IgD-negative memory B cell (primary cell): Measurements from ENCODE around the gene TMEM272. TPM values are rescaled to one million over a fixed set of nuclear protein-coding genes. Genes with fewer than 3 reads are reported as not detected.

Source experiments
- H3K27ac Mint-ChIP-seq, 3 donors: one replicate each; pipeline ENCODE4 v1.8.0; 2020 to 2022; ENCODE audit warnings: mild to moderate bottlenecking in 3 of 3, mixed read lengths in 3 of 3, moderate library complexity in 1 of 3
- H3K27me3 Mint-ChIP-seq: one replicate; pipeline ENCODE4 v1.8.0; 2021; ENCODE audit warnings: mixed read lengths
- H3K36me3 Mint-ChIP-seq: one replicate; pipeline ENCODE4 v1.8.0; 2020; ENCODE audit warnings: mild to moderate bottlenecking, mixed read lengths
- H3K4me1 Mint-ChIP-seq, 3 donors: one replicate each; pipeline ENCODE4 v1.8.0; 2020 to 2022; ENCODE audit warnings: mixed read lengths in 3 of 3, mild to moderate bottlenecking in 1 of 3
- H3K4me3 Mint-ChIP-seq, 4 donors: one replicate each; pipeline ENCODE4 v1.8.0; 2020 to 2022; ENCODE audit warnings: mild to moderate bottlenecking in 4 of 4, mixed read lengths in 4 of 4, moderate library complexity in 3 of 4
- H3K9me3 Mint-ChIP-seq, 3 donors: one replicate each; pipeline ENCODE4 v1.8.0; 2020 to 2021; ENCODE audit warnings: mixed read lengths in 3 of 3, mild to moderate bottlenecking in 1 of 3
- polyA plus RNA-seq: library from polyadenylated mRNA; unstranded; fragments of 300-500 nt; fragmentation: Illumina TruSeq; gene quantifications from one replicate; pipeline ENCODE4 v1.2.3, GENCODE V29; 2021

TMEM272 gene, protein sequence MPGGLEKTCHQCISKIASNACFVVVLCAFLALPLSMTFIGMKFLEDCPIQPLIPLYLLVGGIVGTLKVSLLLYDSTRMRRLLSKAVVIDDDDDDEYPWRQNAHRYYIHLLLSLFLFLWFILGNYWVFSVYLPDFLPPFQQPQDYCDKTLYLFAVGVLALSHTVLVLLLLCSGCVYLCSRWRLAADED
- polyA plus RNA-seq, result not detected

DNA sequence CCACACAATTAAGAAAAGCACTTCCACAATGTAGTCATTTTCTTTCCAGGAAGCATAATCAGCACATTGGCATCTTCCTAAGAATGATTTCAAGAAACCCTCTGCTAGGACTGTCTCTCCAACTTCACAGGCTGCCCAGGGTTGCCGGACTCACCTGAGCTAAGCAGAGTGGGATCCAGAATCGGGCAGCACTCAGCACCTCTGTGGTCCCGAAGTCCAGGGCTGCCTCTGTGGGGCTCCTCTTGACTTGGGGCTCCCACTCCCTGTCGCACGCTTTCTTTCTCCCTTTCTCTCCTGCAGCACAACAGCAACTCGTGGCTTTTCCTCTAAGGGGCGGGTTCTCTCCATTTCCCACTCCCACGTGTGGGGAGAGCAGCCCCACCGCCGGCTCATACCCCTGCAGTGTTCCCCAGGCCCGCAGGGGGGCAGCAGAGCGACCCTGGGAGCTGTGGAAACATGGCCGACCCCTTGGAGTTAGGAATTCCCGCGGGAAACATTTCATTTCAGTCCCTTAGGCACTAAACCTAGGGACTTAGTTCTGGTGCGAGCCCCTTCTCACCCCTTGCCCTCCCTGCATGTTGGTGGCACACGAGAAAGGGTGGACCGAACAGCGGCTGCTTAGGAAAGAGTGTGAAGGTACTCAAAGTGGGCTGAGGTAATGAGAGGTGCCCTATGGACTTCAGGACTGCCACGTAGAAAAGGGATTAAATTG is at the start of gene TMEM272:
Gene TMEM272 (minus strand): TSS at position 316 of the 712 bp plus-strand sequence. CDS start 6,647 bp downstream, outside the sequence.
- H3K4me3 Mint-ChIP-seq, result peak within 1 kb of the TSS in 1 of 4 donors; percentile 58
- peaks cover 9% of the 10 kb centered on the region for H3K27me3 Mint-ChIP-seq
- H3K27ac Mint-ChIP-seq, result no peak within 1 kb of the TSS
- no peaks in the 10 kb centered on the region for H3K9me3 Mint-ChIP-seq
- no peaks in the 10 kb centered on the region for H3K36me3 Mint-ChIP-seq
- peaks cover 0 to 4% (median 3%) of the 10 kb centered on the region in 3 donors for H3K4me1 Mint-ChIP-seq

DNA sequence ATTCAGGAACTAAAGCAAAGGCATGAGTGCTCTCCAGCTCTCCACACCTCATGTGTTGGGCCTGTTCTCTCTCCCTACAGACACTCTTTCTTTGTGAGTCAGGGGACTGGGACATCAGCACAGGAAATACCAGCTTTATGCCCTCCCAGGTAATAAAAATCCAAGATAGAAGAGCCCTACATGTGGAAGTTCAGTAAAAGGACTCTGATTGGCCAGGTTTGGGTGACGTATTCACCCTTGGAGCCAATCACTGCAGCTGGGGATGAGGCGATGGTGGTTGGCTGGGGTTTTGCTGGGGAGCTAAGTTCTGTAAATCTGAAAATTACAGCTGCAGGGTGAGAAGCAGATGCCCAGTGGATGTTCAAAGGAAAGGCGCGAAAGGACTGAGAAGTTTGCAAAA is 49.3 kb upstream of the TMEM272 start:
- Mint-ChIP-seq H3K4me3 (no peak overlapping the region), H3K27me3 (peaks cover 23% of the 10 kb centered on the region), H3K9me3 (no peaks in the 10 kb centered on the region), H3K36me3 (peaks cover 4% of the 10 kb centered on the region), H3K4me1 (no peaks in the 10 kb centered on the region), H3K27ac (peak overlapping the region in 1 of 3 donors; percentile 52)

DNA sequence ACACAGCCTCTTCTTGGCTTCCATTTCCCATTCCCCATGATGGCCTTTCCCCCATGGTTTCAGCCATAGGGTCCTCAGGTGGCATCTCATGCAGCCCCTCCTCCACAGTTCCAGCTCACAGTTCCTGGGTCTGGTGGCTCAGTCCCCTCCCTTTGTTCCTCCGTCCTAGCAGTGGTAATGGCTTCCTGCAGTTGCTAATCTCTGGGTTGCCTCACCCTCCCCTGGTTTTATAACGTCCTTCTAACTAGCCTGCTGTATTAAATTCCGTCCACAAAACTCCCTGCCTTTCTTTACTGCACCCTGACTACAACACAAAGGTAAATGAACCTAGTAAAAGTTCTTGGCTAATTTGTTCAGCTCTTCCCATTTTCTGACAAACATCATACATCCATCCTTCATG is 47.7 kb upstream of the TMEM272 start:
- H3K27me3 Mint-ChIP-seq, result peaks cover 23% of the 10 kb centered on the region
- H3K9me3 Mint-ChIP-seq, result no peaks in the 10 kb centered on the region
- no peak overlapping the region for H3K4me3 Mint-ChIP-seq
- no peaks in the 10 kb centered on the region for H3K4me1 Mint-ChIP-seq
- peak overlapping the region in 1 of 3 donors; percentile 33 for H3K27ac Mint-ChIP-seq
- peaks cover 5% of the 10 kb centered on the region for H3K36me3 Mint-ChIP-seq

DNA sequence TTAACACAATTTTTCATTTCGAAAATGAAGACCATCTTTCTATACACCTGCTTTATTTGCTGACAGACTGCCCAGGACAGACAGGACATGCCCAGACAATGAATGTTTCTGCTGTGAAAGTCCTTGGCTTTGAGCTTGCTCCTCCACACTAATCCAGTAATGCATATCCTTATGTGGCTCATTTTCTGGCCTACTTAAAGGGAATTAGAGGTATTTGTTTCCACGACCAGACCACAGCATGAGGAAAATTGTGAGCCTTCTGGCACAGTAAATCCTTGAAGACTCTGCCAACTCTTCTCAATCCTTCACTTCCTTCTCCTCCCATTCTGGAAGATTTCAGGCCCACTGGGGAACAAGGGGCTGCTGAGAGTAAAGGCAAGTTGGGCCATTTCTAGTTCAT is 42.5 kb upstream of the TMEM272 start:
- Mint-ChIP-seq H3K36me3 (peaks cover 5% of the 10 kb centered on the region), H3K9me3 (peaks cover 0 to 10% (median 3%) of the 10 kb centered on the region in 3 donors)

DNA sequence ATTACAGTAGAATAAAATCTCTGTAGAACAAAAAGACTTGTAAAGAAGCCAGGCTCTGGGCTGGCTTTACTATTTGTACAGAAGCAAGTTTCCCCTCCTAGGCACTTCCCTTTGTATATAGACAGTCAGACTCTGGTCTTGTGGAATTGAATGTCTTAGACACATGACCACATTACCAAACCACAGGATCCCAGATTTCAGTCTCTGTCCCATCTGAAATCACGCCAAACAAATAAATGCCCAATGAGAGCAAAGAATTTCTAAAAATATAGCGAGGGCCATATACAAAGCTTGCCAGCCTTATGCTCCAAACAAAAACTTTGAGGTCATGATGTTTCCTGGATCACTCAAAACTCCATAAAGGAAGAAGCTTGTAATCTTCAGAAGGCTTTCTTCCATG is 40.7 kb upstream of the TMEM272 start:
- no peak overlapping the region for H3K27ac Mint-ChIP-seq
- H3K4me3 Mint-ChIP-seq, result no peak overlapping the region
- peaks cover 5% of the 10 kb centered on the region for H3K36me3 Mint-ChIP-seq
- peaks cover 7 to 14% (median 14%) of the 10 kb centered on the region in 3 donors for H3K9me3 Mint-ChIP-seq
- H3K4me1 Mint-ChIP-seq, result no peaks in the 10 kb centered on the region
- peaks cover 9% of the 10 kb centered on the region for H3K27me3 Mint-ChIP-seq

More for the DNA sequence above, 42.5 kb upstream of the TMEM272 start:
- H3K27ac Mint-ChIP-seq, result no peak overlapping the region
- no peak overlapping the region for H3K4me3 Mint-ChIP-seq
- no peaks in the 10 kb centered on the region for H3K4me1 Mint-ChIP-seq
- peaks cover 16% of the 10 kb centered on the region for H3K27me3 Mint-ChIP-seq

DNA sequence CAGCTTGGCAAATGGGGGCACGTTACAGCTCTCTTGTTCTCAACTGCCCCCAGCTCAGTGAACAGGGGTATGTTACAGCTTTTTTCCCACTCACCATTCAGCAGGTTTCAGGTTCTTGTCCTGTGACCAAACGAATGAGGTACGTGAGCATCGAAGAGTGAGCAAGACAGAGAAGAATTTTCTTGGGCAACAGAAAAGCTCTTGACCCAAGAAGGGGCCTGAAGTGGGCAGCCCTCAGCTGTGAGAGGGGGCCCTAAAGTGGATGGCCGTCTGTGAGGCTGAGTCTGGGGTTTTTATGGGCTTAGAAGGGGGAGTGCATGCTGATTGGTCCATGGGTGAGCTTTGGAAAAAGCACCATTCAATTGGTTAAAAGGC is 38.2 kb upstream of the TMEM272 start:
- no peaks in the 10 kb centered on the region for H3K4me1 Mint-ChIP-seq
- peaks cover 4% of the 10 kb centered on the region for H3K27me3 Mint-ChIP-seq
- no peaks in the 10 kb centered on the region for H3K36me3 Mint-ChIP-seq
- H3K27ac Mint-ChIP-seq, result no peak overlapping the region
- H3K9me3 Mint-ChIP-seq, result peaks cover 7 to 14% (median 14%) of the 10 kb centered on the region in 3 donors
- no peak overlapping the region for H3K4me3 Mint-ChIP-seq

DNA sequence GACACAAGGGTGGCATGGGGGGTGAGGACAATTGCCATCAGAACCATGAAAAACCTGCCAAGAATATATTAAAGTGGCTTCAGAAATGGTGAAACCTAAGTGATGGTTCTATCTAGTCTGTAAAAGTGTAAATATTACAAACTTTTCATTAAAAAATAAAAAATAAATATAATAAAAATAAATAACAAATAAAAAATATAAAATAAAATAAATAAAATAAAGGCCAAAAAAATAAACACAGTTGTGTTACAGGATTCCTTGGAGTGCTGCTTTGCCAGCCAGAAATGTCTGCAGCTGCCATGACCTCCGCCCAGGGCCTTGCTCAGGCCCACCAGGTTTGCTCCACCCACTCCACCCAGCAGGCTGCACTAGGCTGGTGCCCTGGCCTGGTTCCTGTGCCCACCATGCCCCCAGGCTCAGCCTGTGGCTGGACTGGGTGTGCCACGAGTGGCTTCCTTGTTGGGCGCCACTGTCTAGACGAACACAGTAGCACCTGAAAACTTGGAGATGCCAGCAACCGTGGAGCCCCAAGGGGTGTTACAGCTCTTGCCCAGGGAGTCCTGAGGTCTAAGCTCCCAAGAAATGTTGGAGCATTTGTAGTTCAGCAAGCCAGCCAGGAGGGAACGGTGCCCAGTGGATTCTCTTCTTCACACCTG is 37.7 kb upstream of the TMEM272 start:
- Mint-ChIP-seq H3K27me3 (peaks cover 4% of the 10 kb centered on the region), H3K36me3 (no peaks in the 10 kb centered on the region), H3K9me3 (peaks cover 7 to 14% (median 14%) of the 10 kb centered on the region in 3 donors), H3K4me1 (no peaks in the 10 kb centered on the region), H3K27ac (no peak overlapping the region), H3K4me3 (no peak overlapping the region)

DNA sequence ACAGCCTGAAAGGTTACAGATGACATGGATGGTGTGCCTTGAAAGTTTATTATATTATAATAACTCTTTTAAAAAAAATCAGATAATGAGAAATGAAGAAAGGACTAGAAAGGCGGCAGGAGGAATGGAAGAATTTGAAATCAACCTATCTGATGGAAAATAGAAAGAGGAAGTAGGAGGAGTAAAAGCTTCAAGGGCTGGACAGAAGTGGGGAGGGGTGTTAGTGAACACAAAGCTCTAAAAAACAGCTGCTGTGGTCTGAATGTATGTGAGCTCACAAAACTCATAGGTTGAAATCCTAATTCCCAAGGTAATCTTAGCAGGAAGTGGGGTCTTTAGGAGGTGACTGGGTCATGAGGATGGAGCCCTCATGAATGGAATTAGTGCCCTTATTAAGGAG is 36.3 kb upstream of the TMEM272 start:
- Mint-ChIP-seq H3K27ac (peak overlapping the region in 1 of 3 donors; percentile 40), H3K36me3 (no peaks in the 10 kb centered on the region), H3K9me3 (peaks cover 7 to 14% (median 14%) of the 10 kb centered on the region in 3 donors), H3K4me3 (no peak overlapping the region), H3K4me1 (no peaks in the 10 kb centered on the region), H3K27me3 (peaks cover 8% of the 10 kb centered on the region)

DNA sequence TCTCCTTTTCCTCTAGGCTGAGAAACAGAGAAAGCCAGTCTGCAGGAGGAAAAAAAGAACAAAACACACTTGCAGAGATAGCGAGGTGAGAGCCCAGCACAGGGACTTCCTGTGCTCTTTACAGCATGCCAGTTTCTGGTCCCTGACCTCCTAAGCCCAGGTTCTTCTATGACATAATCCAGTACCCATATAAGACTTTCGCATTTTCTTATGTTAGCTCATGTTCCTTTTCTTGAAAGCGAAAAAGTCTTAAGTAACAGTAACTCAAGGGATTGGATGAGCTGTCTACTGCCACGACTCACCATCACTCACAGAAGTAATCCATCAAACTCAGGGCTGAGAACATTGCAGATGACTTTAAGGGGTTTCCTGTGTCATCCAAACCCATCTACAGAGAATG is 34.2 kb upstream of the TMEM272 start:
- Mint-ChIP-seq H3K9me3 (peaks cover 7 to 14% (median 8%) of the 10 kb centered on the region in 3 donors), H3K36me3 (no peaks in the 10 kb centered on the region), H3K4me1 (no peaks in the 10 kb centered on the region), H3K4me3 (no peak overlapping the region), H3K27ac (no peak overlapping the region), H3K27me3 (peaks cover 13% of the 10 kb centered on the region)

DNA sequence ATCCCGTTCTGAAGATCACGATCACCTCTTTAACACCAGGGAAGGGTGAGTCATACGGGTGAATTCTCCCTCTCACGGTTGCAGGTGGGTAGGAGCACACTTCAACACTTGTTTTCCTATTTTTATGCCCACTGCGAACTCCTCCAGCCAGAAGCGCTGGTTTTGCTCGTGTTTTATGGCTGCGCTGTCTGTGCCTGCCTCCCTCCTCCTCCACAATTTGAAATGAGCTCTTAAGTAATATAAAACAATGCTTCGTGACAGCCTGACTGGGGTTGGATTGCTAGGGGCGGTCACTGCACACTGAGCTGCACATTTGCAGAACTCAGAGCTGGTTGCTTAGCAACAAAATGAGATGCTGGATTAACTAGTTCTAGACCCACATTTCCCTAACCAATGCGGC is 29.7 kb upstream of the TMEM272 start:
- Mint-ChIP-seq H3K4me3 (no peak overlapping the region), H3K27ac (no peak overlapping the region), H3K9me3 (no peaks in the 10 kb centered on the region), H3K4me1 (peaks cover 0 to 2% (median 0%) of the 10 kb centered on the region in 3 donors), H3K27me3 (peaks cover 15% of the 10 kb centered on the region), H3K36me3 (no peaks in the 10 kb centered on the region)

DNA sequence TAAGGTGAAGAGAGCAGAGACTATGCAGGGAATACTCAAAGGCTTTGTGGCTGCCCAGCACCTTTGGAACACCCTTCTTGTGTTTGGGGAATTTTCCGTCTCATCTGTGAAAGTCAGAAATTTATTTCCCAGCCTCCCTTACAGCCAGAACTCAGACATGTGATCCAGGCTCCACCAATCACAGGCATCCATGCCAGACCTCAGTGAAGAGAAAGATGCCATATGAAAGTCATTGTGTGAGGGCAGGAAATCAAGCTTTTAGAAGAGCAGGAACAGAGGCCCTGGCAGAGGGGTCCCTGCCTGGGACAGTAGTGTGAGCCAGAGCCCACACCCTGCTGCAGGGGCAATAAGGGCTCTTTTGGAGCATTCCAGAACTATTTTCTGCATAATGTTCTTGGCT is 28.9 kb upstream of the TMEM272 start:
- H3K27me3 Mint-ChIP-seq, result peaks cover 16% of the 10 kb centered on the region
- H3K9me3 Mint-ChIP-seq, result no peaks in the 10 kb centered on the region
- no peak overlapping the region for H3K4me3 Mint-ChIP-seq
- no peaks in the 10 kb centered on the region for H3K36me3 Mint-ChIP-seq
- peaks cover 0 to 2% (median 0%) of the 10 kb centered on the region in 3 donors for H3K4me1 Mint-ChIP-seq
- no peak overlapping the region for H3K27ac Mint-ChIP-seq

DNA sequence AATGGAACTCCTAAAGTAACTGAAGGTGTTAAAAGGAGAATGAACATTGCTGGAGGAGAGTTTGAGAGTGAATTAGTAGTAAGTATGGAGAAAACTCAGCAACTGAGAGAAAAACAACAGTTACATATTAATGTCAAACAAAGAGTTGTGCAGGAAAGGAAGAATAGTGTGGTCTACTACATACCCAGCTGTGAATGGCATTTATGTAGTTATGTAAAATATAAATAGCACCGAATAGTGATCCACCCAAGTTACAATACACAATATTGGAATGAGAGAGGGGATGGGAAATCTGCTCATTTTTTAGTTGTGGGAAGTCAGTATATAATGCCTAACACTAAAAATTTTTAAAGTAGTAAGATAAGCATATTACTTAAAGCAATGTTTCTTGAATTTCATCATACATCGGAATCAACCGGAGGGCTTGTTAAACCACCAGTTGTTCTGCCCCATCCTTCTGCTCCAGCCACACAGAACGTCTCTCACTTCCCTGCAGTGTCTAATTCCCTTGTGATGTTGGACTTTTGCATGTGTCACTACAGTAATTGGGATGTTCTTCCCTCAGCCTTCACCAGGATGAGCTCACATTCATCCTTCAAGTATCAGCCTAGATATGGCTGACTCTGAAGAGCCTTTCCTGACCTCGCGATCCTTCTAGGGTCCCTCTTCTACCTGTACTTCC is 28.3 kb upstream of the TMEM272 start:
- Mint-ChIP-seq H3K4me1 (peaks cover 0 to 2% (median 0%) of the 10 kb centered on the region in 3 donors), H3K27me3 (peaks cover 15% of the 10 kb centered on the region), H3K4me3 (no peak overlapping the region), H3K36me3 (no peaks in the 10 kb centered on the region), H3K9me3 (no peaks in the 10 kb centered on the region), H3K27ac (no peak overlapping the region)

DNA sequence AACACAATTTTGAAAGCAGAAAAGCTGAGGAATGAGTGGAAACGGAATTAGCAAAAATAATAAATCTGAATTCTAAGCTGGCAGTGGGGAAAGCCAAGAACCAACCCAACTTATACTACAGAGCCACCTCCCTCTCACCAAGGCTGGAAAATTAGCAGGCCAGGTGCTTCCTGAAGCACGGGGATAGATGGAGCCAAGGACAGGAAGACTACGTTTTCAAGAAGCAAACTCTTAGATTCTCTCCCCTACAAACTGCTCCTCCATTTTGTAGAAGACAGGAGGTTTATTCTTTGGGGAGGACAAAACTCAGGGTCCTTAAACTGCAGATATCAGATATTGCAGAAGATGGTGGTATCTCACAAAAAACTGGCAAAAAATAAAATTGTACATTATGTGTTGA is 25.6 kb upstream of the TMEM272 start:
- H3K4me3 Mint-ChIP-seq, result no peak overlapping the region
- no peak overlapping the region for H3K27ac Mint-ChIP-seq
- peaks cover 0 to 2% (median 0%) of the 10 kb centered on the region in 3 donors for H3K4me1 Mint-ChIP-seq
- H3K27me3 Mint-ChIP-seq, result peaks cover 5% of the 10 kb centered on the region
- no peaks in the 10 kb centered on the region for H3K36me3 Mint-ChIP-seq
- no peaks in the 10 kb centered on the region for H3K9me3 Mint-ChIP-seq

DNA sequence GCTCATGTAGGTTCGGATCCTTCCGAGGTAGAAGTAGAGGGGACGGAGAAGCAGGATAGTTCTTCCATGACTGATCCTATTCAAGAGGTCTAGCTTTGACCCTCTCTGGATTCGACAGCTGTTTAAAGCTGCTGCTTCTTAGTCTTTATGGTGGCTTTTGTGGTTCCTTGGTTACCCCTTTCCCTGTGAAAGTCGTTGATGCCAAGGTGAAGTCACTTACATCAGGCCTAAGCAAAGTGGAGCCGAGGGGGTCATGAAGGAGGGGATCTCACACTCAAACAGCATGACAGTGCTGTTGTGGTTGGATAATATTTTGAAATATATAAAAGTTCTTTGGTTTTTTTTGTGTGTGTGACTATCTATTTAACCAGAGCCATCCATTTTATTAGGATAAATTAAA is 24.9 kb upstream of the TMEM272 start:
- Mint-ChIP-seq H3K9me3 (no peaks in the 10 kb centered on the region), H3K27ac (peak overlapping the region in 1 of 3 donors; percentile 17), H3K36me3 (no peaks in the 10 kb centered on the region), H3K4me1 (peaks cover 0 to 2% (median 0%) of the 10 kb centered on the region in 3 donors), H3K27me3 (peaks cover 3% of the 10 kb centered on the region), H3K4me3 (no peak overlapping the region)

DNA sequence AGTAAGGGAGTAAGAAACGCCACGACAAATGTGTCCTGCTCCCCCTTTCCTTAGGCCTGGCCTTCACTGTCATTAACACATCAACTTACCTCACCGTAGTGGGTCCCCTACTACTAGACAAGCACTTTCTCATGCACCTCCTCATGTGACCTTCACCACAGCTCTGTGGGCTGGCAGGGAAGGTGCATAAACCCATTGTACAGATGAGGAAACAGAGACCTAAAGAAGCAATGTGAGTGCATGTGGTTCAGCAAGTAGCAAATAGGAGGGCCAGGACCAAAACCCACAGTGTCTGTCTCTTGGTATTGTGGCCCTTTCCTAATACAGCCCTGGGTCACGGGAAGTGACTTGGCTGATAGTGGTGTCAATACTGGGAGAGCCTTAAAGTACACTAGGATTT is 22.1 kb upstream of the TMEM272 start:
- Mint-ChIP-seq H3K27ac (no peak overlapping the region), H3K4me1 (peaks cover 0 to 3% (median under 1%) of the 10 kb centered on the region in 3 donors), H3K27me3 (peaks cover 5% of the 10 kb centered on the region), H3K36me3 (peaks cover 2% of the 10 kb centered on the region), H3K9me3 (no peaks in the 10 kb centered on the region), H3K4me3 (no peak overlapping the region)
